22Rv1 (cell line): ENCODE results near the gene RALY.

Experiments used
- H3K27ac ChIP-seq: fragments of 450-650 bp; 2 replicates; pipeline ENCODE4 v1.5.1; 2017
- ZFX ChIP-seq: fragments of 450-650 bp; IDR thresholded peaks from 2 replicates; pipeline ENCODE4 v1.6.1; 2017; ENCODE audit warnings: antibody characterized with exemption, borderline replicate concordance
- TF ChIP-seq, protein P1 (sequence below): fragments of 450-650 bp; IDR thresholded peaks from 2 replicates; pipeline ENCODE4 v1.5.1; 2017; ENCODE audit warnings: mild to moderate bottlenecking

RALY gene

DNA sequence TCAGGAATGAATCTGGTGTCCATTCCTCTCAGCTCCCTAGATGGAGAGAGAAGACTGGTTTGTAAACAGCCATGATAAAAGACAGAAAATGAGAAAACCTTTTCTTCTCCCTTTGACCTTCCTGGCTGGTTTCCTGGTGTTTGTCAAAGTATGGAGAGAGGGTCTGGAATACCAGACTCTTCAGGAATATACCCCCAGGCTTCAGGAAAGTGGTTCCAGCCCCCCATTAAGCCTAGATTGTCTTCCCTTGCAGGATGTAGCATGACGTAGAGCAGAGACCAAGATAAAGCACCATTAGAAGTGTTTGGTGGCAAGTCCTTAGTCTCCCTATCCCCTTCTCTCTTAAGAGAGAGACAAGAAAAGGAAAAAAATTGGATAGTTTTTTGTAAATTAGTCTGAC, 67.3 kb downstream of the RALY start:
- TF ChIP-seq, protein P1, sequence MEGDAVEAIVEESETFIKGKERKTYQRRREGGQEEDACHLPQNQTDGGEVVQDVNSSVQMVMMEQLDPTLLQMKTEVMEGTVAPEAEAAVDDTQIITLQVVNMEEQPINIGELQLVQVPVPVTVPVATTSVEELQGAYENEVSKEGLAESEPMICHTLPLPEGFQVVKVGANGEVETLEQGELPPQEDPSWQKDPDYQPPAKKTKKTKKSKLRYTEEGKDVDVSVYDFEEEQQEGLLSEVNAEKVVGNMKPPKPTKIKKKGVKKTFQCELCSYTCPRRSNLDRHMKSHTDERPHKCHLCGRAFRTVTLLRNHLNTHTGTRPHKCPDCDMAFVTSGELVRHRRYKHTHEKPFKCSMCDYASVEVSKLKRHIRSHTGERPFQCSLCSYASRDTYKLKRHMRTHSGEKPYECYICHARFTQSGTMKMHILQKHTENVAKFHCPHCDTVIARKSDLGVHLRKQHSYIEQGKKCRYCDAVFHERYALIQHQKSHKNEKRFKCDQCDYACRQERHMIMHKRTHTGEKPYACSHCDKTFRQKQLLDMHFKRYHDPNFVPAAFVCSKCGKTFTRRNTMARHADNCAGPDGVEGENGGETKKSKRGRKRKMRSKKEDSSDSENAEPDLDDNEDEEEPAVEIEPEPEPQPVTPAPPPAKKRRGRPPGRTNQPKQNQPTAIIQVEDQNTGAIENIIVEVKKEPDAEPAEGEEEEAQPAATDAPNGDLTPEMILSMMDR = no peak
- TF ChIP-seq ZFX = no peak
- H3K27ac ChIP-seq = no peak overlapping the region

DNA sequence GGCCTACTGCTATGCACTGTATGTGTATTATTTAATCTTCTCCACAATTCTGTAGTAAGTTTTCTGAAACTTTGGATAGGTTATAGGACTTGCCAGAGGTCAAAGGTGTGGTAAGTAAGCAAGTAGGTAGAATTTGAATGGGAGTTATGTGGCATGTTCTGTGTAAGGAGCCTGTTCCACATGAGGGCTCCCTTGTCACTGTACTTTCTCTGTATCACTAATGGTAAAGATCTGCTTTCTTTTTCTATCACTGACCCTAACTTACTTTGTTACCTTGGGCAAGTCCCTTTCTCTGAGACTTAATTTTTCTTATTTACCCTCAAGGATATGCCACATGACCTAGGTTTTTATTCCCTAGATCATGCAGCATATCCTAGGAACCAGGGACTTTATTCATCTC, 68.0 kb downstream of the RALY start:
- TF ChIP-seq, protein P1 = no peak
- TF ChIP-seq ZFX = no peak
- no peak overlapping the region for H3K27ac ChIP-seq

DNA sequence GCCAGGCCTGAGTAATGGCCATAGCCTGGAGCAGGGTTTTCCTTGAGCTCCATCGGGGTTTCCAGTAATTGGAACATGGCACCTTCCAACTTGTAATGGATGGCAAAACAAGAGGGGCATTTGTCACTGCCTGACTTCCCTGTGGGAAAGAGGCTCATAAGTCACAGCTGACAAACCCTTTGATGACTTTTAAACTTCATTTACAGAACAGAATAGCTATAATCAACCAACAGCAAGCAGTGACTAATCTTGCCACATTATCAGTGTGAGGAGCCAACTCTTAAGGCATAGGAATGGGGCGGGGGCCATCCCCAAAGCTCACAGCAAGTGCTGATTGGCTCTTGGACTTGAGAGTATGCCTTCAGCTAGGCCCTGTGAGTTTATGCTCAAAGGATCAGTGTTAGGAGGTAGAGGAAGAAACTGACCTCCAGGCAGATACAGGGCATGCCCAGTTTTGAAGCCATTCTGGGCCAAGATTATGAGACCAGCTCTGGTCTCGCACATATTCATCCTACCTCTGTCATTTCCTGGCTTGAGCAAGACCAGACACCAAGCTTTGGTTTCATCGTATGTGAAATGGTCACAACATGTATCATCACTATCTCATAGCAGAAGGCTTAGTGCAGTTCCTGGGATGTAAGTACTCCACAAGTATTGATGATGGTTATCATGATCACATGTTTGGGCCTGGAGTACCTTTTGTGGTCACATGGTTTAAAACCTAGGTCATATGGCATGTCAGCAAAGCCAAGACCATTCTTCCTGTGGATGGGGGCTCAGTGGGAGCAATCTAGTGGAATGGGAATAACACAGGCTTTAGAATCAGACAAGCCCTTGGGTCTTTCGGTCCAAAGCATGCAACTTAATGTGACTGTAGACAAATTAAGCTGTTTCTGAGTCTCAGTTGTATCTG, 69.1 kb downstream of the RALY start:
- no peak overlapping the region for H3K27ac ChIP-seq
- TF ChIP-seq, protein P1 = no peak
- TF ChIP-seq ZFX = no peak

DNA sequence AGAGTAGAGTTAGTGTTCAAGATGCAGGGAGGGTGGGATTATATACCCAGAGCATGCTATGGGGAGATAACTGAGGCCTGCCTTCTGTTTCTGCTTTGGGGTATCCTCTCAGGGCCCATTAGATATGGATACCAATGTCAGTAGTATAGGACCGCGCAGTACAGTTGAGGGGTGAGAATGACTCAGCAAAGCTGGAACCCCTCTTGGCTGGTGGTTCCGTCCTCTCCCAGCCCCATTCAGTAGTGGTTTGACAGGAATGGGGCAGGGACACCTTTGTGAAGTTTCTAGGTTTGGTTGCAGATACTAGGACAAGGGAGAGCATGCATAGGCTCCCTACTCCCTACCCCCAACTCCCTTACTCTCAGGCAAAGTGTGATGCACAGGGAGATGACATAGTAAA, 70.6 kb downstream of the RALY start:
- TF ChIP-seq, protein P1 = no peak
- TF ChIP-seq ZFX = no peak
- H3K27ac ChIP-seq = no peak overlapping the region

DNA sequence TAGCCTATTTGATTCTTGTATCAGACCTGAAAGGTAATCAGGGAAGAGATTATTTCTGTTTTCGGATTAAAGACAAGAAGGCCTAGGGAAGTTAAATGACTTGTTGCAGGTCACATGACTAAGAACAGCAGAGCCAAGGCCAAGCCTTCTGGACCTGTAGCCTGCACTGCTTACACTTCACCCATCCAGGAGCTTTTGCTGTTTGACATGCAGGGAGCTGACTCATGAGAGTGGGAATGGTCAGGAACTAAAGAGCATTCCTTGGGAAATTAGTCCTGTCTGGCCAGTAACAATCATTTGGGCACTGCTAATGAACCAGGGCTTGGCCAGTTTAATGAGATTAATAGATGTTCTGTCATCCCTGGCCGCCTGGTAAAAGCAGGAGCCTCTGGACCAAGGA, 71.5 kb downstream of the RALY start:
- TF ChIP-seq, protein P1 = no peak
- TF ChIP-seq ZFX = no peak
- H3K27ac ChIP-seq = no peak overlapping the region

DNA sequence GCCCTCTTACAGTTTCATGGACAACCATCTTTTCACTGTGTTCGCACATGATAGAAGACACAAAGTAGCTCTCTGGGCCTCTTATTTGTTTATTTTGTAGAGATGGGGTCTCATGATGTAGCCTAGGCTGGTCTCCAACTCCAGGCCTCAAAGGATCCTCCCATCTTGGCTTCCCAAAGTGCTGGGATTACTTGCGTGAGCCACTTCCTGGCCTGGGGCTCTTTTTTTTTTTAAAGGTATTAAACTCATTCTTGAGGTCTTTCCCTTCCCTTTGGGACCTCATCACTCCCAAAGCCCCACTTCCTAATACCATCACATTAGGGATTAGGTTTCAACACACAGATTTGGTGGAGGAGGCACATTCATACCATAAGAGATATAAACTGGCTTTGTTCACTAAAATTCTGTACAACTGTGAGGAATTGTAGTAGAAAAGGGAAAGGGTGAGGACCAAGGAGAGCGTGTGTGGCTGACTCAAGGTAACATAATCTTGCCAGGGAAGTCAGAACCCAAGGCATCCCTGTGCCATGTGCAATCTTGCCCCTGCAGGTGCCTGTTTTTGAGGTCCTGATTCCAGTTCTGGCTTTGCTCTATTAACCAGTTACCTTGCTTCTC, 72.9 kb downstream of the RALY start:
- no peak overlapping the region for H3K27ac ChIP-seq

More for the DNA sequence above, 72.9 kb downstream of the RALY start:
- TF ChIP-seq, protein P1 = no peak
- TF ChIP-seq ZFX = no peak
